Cardiac muscle cell (in vitro differentiated cells and primary cell): ENCODE measurements around the gene FAM193A. TPM values are rescaled to one million over a fixed set of nuclear protein-coding genes. Genes with fewer than 3 reads are reported as not detected.
A peak's percentile ranks its signal among the peaks of the same experiment; 100 is the strongest.
"Not testable (repeated sequence)": the region's sequence is repeated elsewhere in the genome, so short reads cannot be mapped to it uniquely, and the experiment has no call there.

Source experiments
- DNase-seq, 2 donors: peaks; one replicate each; pipeline versions ENCODE4 v3.0.0 to v3.0.0-alpha.2; 2010 to 2017; ENCODE audit warnings: low read depth in 1 of 2, low spot score in 1 of 2
- H3K27ac ChIP-seq: fragments of 200-600 bp; sonication (generic); 2 replicates; pipeline ENCODE4 v1.5.1; 2016
- H3K27me3 ChIP-seq: fragments of 200-600 bp; sonication (generic); 2 replicates; pipeline ENCODE4 v1.6.0; 2016; ENCODE audit warnings: control low read depth
- H3K36me3 ChIP-seq: fragments of 200-600 bp; sonication (generic); 2 replicates; pipeline ENCODE4 v1.5.1; 2016; ENCODE audit warnings: control low read depth
- H3K4me1 ChIP-seq: fragments of 200-600 bp; sonication (generic); 2 replicates; pipeline ENCODE4 v1.8.1; 2017; ENCODE audit warnings: low read depth, mild to moderate bottlenecking, mixed run types
- H3K4me3 ChIP-seq: fragments of 200-600 bp; sonication (generic); 2 replicates; pipeline ENCODE4 v1.5.1; 2016; ENCODE audit warnings: mild to moderate bottlenecking
- H3K9me3 ChIP-seq: fragments of 200-600 bp; sonication (generic); 2 replicates; pipeline ENCODE4 v1.5.1; 2017; ENCODE audit warnings: low read depth, mild to moderate bottlenecking, control low read depth
- CTCF ChIP-seq: IDR thresholded peaks from 2 replicates; pipeline ENCODE4 v1.5.1; 2012; ENCODE audit warnings: low read depth, mild to moderate bottlenecking, low read length
- polyA plus RNA-seq: library from polyadenylated mRNA; unstranded; fragments of >200 nt; fragmentation: Nextera tagmentation; extraction: Ambion mirVana; gene quantifications from 2 replicates; pipeline ENCODE4 v1.2.1, GENCODE V29; 2016
- total RNA-seq: library from RNA; depleted of rRNA; stranded (reverse); fragments of >200 nt; gene quantifications from 2 replicates; pipeline ENCODE4 v1.2.3, GENCODE V29; 2016

The FAM193A gene
- total and polyA plus RNA-seq, 2 experiments from 2014 or later = 12.0 to 34.0 TPM

DNA sequence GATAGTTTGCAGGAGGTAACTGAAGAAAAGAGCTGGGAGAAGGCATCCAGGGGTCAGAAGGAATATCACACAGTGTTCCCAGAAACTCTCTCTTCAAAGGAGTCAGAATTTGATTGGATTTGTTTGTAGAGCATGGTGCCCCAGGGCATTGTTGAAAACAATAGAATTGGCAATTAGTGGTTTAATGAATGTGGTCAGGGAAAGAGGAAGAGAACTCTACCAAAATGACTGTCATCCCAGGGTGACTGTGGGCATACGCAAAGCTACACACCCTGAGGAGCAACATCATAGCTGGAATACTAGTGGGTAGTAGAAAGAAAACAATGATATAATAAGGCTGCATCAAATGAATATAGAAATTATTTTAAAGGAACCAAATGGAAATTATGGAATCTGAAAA is 198.2 kb downstream of the FAM193A start:
- no peak for TF ChIP-seq CTCF
- no peak for DNase-seq
- H3K27ac ChIP-seq = peak overlapping the region; percentile 50
- H3K4me3 ChIP-seq = no peak overlapping the region
- H3K9me3 ChIP-seq = no peaks in the 10 kb centered on the region
- no peaks in the 10 kb centered on the region for H3K27me3 ChIP-seq
- H3K36me3 ChIP-seq = peaks cover 7% of the 10 kb centered on the region
- H3K4me1 ChIP-seq = no peaks in the 10 kb centered on the region

GRCh38 chr4:2735869-2736268 is 199.4 kb downstream of the FAM193A start:
- Histone ChIP-seq H3K27me3 (no peaks in the 10 kb centered on the region), H3K9me3 (no peaks in the 10 kb centered on the region), H3K36me3 (peaks cover 7% of the 10 kb centered on the region), H3K4me3 (no peak overlapping the region), H3K4me1 (no peaks in the 10 kb centered on the region), H3K27ac (no peak overlapping the region)
- TF ChIP-seq CTCF = no peak
- no peak for DNase-seq

DNA sequence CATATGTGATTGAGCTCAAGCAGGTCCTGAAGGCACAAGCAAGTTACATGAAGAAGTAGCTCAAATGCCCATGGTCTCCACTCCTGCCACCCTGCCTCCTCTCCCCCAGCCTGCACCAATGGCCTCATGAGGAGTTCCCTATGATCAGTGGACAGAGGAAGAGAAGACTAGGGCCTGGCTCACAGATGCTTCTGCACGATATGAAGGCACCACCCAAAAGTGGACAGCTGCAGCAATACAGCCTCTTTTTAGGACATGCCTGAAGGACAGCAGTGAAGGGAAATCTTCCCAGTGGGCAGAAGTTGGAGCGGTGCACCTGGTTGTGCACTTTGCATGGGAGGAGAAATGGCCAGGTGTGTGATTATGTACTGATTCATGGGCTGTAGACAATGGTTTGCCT is 201.8 kb downstream of the FAM193A start:
- H3K4me3 ChIP-seq, H3K27ac ChIP-seq, H3K27me3 ChIP-seq, H3K4me1 ChIP-seq, DNase-seq, H3K9me3 ChIP-seq, H3K36me3 ChIP-seq: not testable (repeated sequence)

GRCh38 chr4:2741626-2742025 is 205.2 kb downstream of the FAM193A start:
- Histone ChIP-seq H3K36me3 (peaks cover 10% of the 10 kb centered on the region), H3K4me3 (no peak overlapping the region), H3K9me3 (no peaks in the 10 kb centered on the region), H3K4me1 (no peaks in the 10 kb centered on the region), H3K27ac (no peak overlapping the region), H3K27me3 (no peaks in the 10 kb centered on the region)
- DNase-seq = no peak
- TF ChIP-seq CTCF = no peak

DNA sequence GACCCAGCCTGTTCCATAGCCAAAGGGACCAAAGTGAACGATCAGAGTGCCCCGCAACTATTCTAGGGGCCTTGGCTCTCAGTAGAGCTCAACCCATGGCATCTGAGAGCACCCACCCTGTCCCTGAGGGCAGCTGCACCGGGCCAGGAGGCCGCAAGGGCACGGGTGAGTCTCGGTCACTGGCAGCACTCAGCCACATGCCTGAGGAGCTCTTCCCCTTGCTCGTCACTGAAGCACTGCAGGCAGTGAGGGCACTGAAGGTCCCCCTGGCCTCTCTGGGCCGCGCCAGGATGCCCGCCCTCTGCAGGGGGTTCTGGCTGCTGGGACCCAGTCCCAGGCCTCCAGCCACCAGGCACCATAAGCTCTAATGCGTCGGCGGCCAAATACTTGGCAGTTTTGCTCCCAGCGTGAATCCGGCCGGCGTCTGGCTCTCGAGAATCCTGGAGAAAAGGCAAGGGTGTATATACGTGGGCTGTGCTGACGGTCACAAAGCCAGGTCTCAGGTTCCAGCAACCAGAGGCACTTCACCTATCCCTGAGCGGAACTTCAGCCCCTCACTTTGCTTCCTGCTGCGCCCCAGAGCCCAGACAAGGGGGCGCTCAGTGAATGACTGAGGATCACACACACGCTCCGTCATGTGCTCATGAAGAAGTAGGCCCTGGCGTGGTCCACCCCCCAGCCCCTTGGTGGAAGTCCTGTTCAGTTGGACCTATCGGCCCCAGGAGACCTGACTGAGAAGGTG is 205.8 kb downstream of the FAM193A start:
- H3K36me3 ChIP-seq = peaks cover 15% of the 10 kb centered on the region
- H3K4me1 ChIP-seq = no peaks in the 10 kb centered on the region
- H3K27me3 ChIP-seq = no peaks in the 10 kb centered on the region
- no peak overlapping the region for H3K27ac ChIP-seq
- TF ChIP-seq CTCF = no peak
- DNase-seq = no peak
- no peaks in the 10 kb centered on the region for H3K9me3 ChIP-seq
- no peak overlapping the region for H3K4me3 ChIP-seq

DNA sequence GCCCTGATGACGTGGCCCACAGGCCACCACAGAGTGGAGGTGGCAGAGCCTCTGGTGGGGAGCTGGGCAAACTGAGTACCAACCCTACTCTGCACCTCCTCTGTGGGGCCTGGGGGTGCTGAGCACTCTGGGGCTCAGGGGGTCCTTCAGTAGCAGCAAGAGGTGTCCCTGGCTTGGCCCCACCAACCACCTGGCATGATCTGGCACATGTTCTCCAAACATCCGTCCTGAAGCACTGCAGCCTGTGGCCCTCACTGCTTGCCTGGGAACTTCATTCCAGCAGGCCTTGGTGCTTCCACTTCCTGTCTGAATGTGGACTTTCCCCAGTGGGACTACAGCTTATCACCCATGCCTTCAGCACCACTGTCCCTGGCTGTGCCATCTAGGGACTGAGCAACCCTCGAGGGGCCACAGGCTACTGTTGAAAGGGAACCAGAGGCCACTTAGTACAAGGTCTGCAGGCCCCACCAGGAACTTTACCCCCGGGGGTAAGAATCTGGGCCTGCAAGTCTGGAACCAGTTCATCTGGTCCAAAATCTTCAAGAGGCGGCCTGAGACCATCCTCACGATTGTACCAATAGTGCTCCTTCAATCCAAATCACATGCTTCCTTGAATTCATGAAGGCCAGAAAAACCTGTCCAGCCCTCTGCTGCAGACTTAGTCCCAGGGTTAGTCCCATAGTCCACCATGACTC is 206.5 kb downstream of the FAM193A start:
- Histone ChIP-seq H3K27ac (no peak overlapping the region), H3K36me3 (peaks cover 18% of the 10 kb centered on the region), H3K4me3 (no peak overlapping the region), H3K4me1 (no peaks in the 10 kb centered on the region), H3K9me3 (no peaks in the 10 kb centered on the region), H3K27me3 (no peaks in the 10 kb centered on the region)
- DNase-seq = no peak
- TF ChIP-seq CTCF = no peak
